Psoas muscle (tissue), 8 donors: Measurements from ENCODE around the gene SCN5A. TPM values are rescaled to one million over a fixed set of nuclear protein-coding genes. Genes with fewer than 3 reads are reported as not detected.

ENCODE experiments used
- ATAC-seq, 4 donors: fragments of 200-7000 bp; cut with Tn5 transposase; one replicate each; pipeline ENCODE4 v1.9.1; 2020; ENCODE audit warnings: moderate library complexity in 3 of 4, mild to moderate bottlenecking in 2 of 4
- DNase-seq, 2 donors: peaks; one replicate each; pipeline ENCODE4 v3.0.0-alpha.2; 2020
- H3K27ac ChIP-seq: fragments of 200-600 bp; one replicate; pipeline ENCODE4 v1.8.0; 2022
- H3K27me3 ChIP-seq, 3 donors: fragments of 200-600 bp in 1 of 3; one replicate each; pipeline versions ENCODE4 v1.6.1 to v1.8.0; 2013 to 2022; ENCODE audit warnings: low read length in 2 of 3, mild to moderate bottlenecking in 2 of 3, moderate library complexity in 1 of 3; ENCODE audit not compliant: insufficient read depth in 3 of 3
- H3K36me3 ChIP-seq, 2 donors: fragments of 200-600 bp in 1 of 2; one replicate each; pipeline versions ENCODE4 v1.6.1 to v1.8.0; 2013 to 2022; ENCODE audit warnings: low read depth in 1 of 2, mild to moderate bottlenecking in 1 of 2, moderate library complexity in 1 of 2; ENCODE audit not compliant: insufficient read depth in 1 of 2
- H3K4me1 ChIP-seq: fragments of 200-600 bp; one replicate; pipeline ENCODE4 v1.8.0; 2022
- H3K4me3 ChIP-seq: fragments of 200-600 bp; one replicate; pipeline ENCODE4 v1.8.0; 2022; ENCODE audit warnings: mild to moderate bottlenecking
- H3K9me3 ChIP-seq: fragments of 200-600 bp; one replicate; pipeline ENCODE4 v1.8.0; 2022
- WGBS, 3 donors: extraction: QIAGEN DNeasy Blood & Tissue Kit; methylation state at CpG; one replicate each; pipeline versions ENCODE4 v1.1.6 to v1.1.7; 2013; 5-methylcytosine and 5-hydroxymethylcytosine counted together
- intact Hi-C, 2 donors: fragments of 100-400 bp; cut with DNase I; formaldehyde crosslinking; loops; one replicate each; pipeline versions ENCODE4 v1.11.0 to v1.14.2; 2022
- polyA plus RNA-seq, 3 donors: library from polyadenylated mRNA; stranded (reverse); fragments of 200-250 nt; gene quantifications; one replicate each; pipeline ENCODE4 v1.2.3, GENCODE V29; 2013
- total RNA-seq, 4 donors: library from RNA; stranded (reverse); fragmentation: NEBNext Ultra II Directional in 2 of 4; extraction: Animal tissue kit (Norgen Biotek cat#: 25700) in 2 of 4; gene quantifications; one replicate each; pipeline versions ENCODE4 v1.2.1 to v1.2.4, GENCODE V29; 2021 to 2023
- TF ChIP-seq, protein P1 (sequence below): fragments of 200-600 bp; IDR thresholded peaks from one replicate; pipeline ENCODE4 v1.8.0; 2022; ENCODE audit warnings: antibody characterized with exemption
- donor health status: healthy with polysubstance abuse.
- donor health status: DM: no; HTN: no; CAD: no; lungs with moderate emphysema.
- donor health status: Bipolar disorder and iron deficiency.
- donor health status: healthy.
- donor health status: DM: yes; HTN: yes; CAD: no.
- donor health status: DM: no; HTN: no; CAD: no.
- donor health status: DM: no; HTN: no; CAD: no.
- donor health status: DM: yes; HTN: yes; CAD: no.

Gene SCN5A
- total and polyA plus RNA-seq, 7 donors, result 0.17 to 34.2 (median 5.7) TPM

DNA sequence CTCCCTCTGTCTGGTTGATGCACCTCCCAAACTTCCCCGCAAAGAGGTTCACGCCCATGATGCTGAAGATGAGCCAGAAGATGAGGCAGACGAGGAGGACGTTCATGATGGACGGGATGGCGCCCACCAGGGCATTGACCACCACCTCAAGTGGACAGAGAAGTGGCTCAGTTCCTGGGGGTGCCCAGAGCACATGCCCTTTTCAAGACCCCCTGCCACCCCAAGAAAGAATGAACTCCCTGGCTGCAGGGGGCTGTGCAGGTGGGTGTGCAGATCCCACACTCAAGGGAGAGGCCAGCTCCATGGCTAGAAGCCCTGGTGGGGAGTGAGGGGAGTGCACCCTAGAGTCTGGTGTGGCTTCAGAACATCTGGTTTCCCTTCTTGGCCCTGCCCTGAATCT lies 89.2 kb downstream of the SCN5A start:
- H3K4me1 ChIP-seq, result no peaks in the 10 kb centered on the region
- no peak overlapping the region for H3K4me3 ChIP-seq
- ATAC-seq (no peak), DNase-seq (peak in 1 of 2 donors; percentile 38)
- 91 to 98% (median 93%) methylated on average over 6 of the region's 6 CpGs for WGBS, 3 donors
- TF ChIP-seq, protein P1, sequence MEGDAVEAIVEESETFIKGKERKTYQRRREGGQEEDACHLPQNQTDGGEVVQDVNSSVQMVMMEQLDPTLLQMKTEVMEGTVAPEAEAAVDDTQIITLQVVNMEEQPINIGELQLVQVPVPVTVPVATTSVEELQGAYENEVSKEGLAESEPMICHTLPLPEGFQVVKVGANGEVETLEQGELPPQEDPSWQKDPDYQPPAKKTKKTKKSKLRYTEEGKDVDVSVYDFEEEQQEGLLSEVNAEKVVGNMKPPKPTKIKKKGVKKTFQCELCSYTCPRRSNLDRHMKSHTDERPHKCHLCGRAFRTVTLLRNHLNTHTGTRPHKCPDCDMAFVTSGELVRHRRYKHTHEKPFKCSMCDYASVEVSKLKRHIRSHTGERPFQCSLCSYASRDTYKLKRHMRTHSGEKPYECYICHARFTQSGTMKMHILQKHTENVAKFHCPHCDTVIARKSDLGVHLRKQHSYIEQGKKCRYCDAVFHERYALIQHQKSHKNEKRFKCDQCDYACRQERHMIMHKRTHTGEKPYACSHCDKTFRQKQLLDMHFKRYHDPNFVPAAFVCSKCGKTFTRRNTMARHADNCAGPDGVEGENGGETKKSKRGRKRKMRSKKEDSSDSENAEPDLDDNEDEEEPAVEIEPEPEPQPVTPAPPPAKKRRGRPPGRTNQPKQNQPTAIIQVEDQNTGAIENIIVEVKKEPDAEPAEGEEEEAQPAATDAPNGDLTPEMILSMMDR, result no peak
- no peaks in the 10 kb centered on the region for H3K36me3 ChIP-seq
- no peak overlapping the region for H3K27ac ChIP-seq
- H3K9me3 ChIP-seq, result no peaks in the 10 kb centered on the region
- intact Hi-C loops, result no loop called here
- H3K27me3 ChIP-seq, result no peaks in the 10 kb centered on the region

DNA sequence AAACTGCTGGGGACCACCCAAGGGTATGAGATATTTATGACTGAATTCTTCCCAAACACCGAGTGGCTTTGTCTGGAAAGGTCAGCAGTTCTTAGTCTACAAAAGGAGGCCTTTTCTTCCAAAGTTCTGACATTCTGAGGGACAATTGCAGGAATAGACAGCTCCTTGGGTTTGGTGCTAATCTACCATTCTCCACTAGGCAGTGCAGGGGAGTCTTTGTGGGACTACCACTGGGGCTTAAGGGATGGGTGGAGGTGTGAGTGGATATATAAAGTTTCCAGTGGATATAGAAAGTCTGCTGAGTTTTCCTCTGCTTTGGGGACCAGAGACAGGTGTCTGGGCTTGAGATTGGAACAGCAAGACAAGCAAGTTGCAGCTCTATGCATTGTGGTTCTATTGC lies 90.6 kb downstream of the SCN5A start:
- no peaks in the 10 kb centered on the region for H3K36me3 ChIP-seq
- intact Hi-C loops, result no loop called here
- WGBS, 3 donors, result 58 to 77% (median 72%) methylated on average over 1 of the region's 1 CpG
- H3K27me3 ChIP-seq, result no peaks in the 10 kb centered on the region
- H3K27ac ChIP-seq, result no peak overlapping the region
- ATAC-seq, result no peak
- no peaks in the 10 kb centered on the region for H3K4me1 ChIP-seq
- TF ChIP-seq, protein P1, result no peak
- no peaks in the 10 kb centered on the region for H3K9me3 ChIP-seq
- H3K4me3 ChIP-seq, result no peak overlapping the region
- DNase-seq, result no peak

DNA sequence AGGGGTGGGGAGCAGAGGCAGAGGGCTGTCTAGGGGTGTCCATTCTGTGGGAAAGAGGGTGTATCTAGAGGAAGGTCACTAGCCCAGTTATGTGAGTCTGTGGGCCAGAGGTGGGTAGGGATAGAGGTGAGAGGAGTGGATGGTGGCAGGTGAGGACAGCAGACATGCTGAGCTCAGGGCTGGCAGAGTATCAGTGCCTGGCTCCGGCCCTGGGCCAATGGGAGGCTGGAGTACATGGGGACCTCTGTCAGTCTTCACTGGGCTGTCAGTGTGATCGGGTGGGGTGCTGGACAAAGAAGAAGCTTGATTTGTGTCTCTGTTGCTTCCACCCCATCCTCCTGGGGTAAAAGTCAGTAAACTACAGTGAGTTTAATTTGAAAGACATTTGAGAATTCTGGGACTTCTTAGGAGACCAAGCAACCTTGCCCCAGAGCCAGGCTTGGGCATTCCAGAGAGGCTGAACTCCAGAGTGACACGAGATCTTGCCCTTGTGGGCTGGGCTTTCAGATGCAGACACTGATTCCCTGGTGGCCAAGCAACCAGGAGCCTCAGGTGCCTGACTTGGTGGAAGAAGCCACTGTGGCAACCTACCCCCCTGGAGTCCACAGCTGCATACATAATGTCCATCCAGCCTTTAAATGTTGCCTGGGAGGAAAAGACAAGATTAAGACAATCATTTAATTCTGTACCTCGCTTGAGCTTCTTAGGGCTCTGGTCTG lies 92.7 kb downstream of the SCN5A start:
- Histone ChIP-seq H3K4me3 (no peak overlapping the region), H3K9me3 (no peaks in the 10 kb centered on the region), H3K27ac (no peak overlapping the region), H3K4me1 (no peaks in the 10 kb centered on the region), H3K36me3 (no peaks in the 10 kb centered on the region), H3K27me3 (no peaks in the 10 kb centered on the region)
- intact Hi-C loops, result no loop called here
- DNase-seq, result peak in 1 of 2 donors; percentile 15
- whole genome bisulfite sequencing, 3 donors, result 66 to 90% (median 87%) methylated on average over 3 to 4 of the region's 4 CpGs
- TF ChIP-seq, protein P1, result no peak
- no peak for ATAC-seq

DNA sequence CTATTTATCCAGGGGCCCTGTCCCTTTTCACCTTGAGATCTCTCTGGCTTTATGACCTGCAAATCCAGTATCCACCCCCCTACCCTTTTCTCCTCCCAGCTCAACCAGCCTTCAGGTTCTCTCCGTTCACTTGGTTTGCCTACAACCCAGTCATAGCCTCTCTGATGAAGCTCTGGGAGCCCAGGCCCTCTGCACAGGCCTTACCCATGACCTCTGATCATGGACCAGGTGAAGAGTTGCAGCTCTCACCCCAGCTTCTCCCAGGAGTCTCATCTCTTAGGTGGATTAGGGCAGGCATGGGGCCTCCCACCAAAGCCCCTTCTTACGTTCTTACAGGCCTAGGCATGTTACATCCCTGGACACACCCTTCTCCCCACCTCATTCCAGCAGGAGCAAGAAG lies 93.6 kb downstream of the SCN5A start:
- DNase-seq (no peak), ATAC-seq (no peak)
- intact Hi-C loops, result no loop called here
- Histone ChIP-seq H3K4me1 (no peaks in the 10 kb centered on the region), H3K27ac (no peak overlapping the region), H3K4me3 (no peak overlapping the region), H3K36me3 (no peaks in the 10 kb centered on the region), H3K27me3 (no peaks in the 10 kb centered on the region), H3K9me3 (no peaks in the 10 kb centered on the region)
- TF ChIP-seq, protein P1, result no peak
- WGBS, 3 donors, result 96 to 99% (median 97%) methylated on average over 2 of the region's 2 CpGs
